Eye (tissue), 1 donor: ENCODE results near the gene EPB41.
A peak's percentile ranks its signal among the peaks of the same experiment; 100 is the strongest.
"Not testable (repeated sequence)": the region's sequence is repeated elsewhere in the genome, so short reads cannot be mapped to it uniquely, and the experiment has no call there.

ENCODE experiments used
- DNase-seq: peaks from one replicate; pipeline ENCODE4 v3.0.0-alpha.2; 2015

EPB41 gene

DNA sequence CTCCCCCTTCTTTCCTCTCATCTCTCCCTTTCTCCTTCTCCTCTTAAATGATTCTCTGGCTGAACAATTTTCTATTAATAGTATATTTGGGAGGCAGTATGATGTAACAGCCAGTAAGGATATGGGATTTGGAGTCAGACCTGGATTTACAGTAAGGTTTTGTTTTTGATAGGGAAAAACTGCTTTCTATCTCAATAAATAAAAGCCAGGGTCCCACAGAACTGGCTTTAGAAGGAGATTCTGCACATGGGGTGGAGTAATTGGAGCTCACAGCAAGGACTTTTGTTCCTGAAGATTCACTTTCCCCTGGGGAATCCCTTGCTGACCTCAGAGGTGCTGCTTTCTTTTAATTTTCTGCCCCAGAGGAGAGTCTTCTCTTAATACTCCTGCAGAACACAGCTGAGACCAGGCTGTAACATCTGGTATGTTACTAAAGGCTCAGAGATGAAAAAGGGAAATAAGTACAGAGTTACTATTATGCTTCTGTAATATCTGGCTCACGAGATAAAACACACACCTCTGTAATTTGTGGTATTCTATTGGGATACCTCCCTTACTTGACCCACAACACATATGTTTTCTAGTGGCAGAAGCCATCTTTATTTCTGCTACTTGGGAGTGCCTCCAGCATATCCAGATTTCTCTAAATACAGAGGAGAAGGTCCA, 13.4 kb downstream of the EPB41 start:
- peak; percentile 57 for DNase-seq

DNA sequence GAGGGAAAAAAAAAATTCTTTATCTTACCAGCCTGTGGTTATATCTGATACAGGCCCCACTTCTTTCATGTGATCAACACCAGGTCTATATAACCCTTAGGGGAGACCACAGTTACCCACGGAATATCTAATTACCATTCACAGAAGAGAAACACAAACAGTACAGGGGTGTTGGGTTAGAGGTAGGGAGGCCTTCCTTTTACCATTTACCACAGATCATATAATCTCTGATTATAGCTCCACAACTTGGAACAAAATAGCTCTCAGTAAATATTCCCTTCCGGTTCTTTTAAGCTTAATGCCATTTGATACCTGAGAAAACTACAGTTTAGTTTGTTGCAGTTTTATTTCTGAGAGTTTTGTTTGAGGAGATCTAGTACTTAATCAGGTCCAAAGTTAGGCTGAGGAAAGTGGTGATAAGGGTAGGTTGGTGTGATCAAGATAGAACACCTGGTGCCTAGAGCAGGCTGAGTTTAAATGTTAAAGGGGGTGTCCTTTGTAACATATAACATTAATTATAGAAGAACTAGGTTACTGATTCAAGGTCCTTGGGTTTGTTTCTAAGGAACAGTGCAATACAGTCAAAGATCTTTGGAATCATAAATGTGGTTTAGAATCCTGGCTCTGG, 14.1 kb downstream of the EPB41 start:
- DNase-seq = no peak

DNA sequence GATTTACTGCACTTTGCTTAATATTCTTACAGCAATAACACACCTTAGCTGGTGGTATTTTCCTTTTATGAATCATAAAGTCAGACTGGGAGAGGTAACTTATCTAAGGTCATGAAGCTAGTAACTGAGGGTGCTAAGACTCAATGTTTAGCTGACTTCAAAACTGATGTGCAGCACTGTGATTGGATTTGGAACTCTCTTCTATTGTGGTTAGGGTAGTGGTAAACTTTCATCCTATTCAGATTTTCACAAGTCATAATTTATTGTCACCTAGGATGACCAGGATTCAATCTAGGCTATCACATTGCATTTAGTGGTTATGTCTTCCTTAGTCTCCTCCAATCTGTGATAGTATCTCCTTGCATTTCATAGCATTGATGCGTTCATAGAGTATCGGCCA, 18.9 kb downstream of the EPB41 start:
- DNase-seq = no peak

DNA sequence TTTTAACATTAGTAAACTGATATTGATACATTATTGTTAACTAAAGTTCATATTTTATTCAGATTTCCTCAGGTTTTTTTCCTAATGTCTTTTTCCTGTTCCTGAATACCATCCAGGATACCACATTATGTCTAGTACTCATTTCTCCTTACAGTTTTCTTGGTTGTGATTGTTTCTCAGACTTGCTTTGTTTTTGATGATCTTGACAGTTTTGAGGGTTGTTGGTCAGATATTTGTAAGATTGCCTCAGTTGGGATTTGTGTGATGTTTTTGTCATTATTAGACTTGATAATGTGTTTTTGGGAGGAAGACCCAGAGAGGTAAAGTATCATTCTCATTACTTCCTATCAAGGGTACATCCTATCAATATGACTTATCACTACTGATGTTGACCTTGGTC, 19.5 kb downstream of the EPB41 start:
- DNase-seq = no peak

DNA sequence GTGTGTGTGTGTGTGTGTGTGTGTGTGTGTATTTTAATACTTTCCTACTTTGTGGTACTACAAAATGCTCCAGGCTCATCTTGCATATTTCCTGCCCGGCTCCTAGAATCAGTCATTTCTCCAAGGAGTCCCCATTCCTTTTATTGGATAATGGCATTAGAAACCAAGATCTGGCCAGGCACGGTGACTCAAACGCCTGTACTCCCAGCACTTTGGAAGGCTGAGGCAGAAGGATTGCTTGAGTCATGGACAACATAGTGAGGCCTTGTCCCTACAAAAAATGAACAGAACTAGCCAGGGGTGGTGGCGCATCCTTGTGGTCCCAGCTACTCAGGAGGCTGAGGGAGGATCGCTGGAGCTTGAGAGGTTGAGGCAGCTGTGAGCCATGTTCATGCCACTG, 20.3 kb downstream of the EPB41 start:
- no peak for DNase-seq

DNA sequence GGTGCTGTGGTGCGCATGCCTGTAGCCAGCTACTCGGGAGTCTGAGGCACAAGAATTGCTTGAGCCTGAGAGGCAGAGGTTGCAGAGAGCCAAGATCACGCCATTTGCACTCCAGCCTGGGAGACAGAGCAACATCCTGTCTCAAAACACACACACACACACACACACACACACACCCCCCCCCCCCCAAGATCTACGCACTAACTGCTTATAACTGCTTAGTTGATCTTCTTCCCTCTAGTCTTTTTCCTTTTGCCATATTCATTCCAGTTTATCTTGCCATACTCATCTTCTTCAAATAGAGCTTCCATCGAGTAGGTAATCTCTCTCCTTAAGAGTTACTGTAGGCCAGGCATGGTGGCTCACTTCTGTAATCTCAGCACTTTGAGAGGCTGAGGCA, 20.9 kb downstream of the EPB41 start:
- DNase-seq = no peak

DNA sequence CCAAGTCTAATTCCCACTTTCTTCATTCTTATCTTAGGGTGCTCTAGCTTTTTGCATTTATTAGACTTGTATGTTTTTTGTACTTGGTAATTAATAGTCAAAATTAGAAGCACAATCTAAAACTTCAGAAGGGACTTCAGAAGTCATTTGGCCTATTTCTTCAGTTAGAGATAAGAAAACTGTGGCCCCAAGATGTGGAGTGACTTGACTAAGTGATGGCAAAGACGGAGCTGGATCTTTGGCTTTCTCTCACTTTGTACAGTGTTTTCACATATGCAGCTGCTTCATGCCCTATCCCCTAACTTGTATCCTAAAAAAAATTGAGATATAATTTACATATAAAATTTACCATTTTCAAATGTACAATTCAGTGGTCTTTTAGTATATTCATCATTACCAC, 21.7 kb downstream of the EPB41 start:
- DNase-seq = no peak

DNA sequence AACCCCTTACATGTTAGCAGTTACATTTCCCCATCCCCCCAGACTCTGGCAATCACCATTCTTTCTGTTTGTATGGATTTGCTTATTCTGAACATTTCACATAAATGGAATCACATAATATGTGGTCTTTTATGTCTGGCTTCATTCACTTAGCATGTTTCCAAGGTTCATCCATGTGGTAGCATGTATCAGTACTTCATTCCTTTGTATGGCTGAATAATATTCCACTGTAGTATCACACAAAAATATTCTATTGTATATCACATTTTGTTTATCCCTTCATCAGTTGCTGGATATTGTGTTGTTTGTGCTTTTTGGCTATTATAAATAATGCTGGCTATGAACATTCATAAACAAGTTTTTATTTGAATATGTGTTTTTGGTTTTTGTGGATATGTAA, 22.2 kb downstream of the EPB41 start:
- no peak for DNase-seq

DNA sequence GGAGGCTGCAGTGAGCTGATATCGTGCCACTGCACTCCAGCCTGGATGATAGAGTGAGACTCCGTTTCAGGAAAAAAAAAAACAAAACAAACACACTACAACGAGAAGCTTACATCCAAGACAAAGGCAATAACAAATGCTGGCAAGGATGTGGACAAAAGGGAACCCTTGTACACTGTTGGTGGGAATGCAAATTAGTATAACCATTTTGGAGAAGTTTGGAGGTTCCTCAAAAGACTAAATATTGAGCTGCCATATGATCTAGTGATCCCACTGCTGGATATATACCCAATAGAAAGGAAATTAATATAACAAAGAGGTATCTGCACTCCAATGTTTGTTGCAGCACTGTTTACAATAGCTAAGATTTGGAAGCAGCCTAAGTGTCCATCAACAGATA, 29.2 kb downstream of the EPB41 start:
- DNase-seq = not testable (repeated sequence)

DNA sequence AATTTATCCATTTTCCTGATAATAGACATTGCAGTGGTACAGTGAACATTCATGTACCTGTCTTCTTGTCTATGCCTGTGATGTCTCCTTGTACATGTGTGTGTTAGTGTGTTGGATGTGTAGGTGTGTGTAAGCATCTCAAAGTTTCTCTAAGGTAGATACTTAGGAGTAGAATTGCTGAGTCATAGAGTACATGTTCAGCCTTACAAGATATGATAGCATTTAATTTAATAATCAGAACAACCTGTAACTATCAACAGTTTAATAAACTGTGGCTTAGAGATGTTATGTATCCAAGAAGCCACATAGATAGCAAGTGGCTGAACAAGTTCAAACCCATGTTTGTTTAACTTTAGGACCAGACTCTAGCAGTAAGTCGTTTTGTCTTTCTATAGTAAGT, 35.6 kb downstream of the EPB41 start:
- no peak for DNase-seq

DNA sequence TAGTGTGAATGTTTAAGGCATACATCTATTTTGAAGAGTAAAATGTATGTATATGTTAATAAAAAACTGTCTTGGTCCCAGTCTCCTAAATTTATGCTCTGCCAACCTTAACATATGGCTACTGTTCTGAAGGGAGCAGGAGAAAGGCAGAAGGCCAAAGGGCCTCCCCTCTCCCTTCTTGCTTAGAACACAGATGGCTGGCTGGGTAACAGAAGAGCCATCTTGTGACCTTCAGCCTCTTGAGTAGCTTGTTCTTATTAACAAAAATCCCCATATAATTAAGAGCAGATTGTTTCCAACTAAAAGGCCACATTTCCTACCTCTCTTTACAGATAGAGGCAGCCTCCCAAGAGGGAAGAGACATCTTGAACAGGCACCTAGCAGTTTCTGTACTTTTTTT, 36.1 kb downstream of the EPB41 start:
- no peak for DNase-seq

DNA sequence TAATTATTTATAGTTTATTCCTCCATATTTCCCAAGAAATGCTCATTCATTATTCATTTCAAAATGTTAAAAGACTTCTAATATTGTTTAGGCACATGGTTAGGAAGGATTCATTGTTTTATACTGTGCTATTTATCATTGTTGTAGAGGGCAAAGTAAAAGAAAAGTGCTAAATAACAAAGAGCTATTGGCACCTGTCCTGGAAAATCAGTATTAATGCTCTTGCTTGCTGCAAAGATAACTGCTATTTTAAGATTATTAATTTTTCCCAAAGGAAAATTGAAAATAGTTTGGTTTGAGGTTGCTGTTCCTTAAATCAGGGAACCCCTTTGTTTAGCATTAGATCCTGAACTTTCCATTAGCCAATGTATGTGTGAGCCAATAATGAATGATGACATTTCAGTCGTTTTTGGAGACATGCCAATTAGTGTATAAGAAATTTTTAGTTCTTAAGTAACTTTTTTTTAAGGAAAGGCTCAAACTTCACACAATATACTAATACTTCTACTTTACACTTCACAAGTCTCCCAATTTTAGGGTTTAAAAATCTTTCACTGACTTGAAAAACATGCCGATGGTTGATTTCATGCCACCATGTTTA, 39.9 kb downstream of the EPB41 start:
- no peak for DNase-seq

DNA sequence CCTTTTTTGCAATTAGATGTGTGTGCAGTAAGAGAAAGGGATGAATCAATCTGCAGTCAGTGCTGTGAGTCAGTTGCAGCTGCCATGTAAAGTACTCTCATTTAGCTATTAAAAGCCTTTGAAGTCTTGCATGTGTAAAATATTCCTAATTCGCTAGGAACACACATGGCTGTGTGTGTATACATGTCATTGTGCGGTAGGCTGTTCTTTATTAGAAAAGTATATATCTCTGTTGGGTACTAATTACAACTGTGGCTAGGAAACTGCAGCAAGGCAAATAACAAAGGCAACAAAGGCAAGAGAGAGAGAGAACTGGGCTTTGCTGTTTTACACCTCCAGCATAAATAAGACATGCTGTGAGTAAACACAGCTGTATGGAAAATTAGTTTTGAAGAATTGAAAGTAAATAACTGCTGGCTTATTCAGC, 41.7 kb downstream of the EPB41 start:
- no peak for DNase-seq

DNA sequence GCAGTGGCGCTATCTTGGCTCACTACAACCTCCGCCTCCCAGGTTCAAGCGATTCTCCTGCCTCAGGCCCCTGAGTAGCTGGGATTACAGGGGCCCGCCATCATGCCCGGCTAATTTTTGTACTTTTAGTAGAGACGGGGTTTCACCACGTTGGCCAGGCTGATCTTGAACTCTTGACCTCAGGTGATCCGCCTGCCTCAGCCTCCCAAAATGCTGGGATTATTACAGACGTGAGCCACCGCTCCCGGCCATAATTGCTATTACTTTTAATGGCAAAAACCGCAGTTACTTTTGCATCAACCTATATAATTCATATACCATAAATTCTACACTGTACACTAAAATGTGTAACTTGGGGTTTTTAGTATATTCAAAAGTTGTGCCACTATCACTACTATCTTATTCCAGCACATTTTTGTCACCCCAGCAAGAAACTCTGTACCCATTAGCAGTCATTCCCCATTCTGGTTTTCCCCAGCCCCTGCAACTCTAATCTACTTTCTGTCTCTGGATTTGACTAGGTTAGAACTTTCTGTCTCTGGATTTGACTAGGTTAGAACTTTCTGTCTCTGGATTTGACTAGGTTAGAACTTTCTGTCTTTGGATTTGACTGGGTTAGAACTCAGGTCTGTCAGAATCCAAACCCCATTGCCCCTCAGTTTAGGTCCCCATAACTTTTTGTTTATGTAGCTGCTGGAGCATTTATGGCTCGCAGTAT, 47.9 kb downstream of the EPB41 start:
- DNase-seq = not testable (repeated sequence)

DNA sequence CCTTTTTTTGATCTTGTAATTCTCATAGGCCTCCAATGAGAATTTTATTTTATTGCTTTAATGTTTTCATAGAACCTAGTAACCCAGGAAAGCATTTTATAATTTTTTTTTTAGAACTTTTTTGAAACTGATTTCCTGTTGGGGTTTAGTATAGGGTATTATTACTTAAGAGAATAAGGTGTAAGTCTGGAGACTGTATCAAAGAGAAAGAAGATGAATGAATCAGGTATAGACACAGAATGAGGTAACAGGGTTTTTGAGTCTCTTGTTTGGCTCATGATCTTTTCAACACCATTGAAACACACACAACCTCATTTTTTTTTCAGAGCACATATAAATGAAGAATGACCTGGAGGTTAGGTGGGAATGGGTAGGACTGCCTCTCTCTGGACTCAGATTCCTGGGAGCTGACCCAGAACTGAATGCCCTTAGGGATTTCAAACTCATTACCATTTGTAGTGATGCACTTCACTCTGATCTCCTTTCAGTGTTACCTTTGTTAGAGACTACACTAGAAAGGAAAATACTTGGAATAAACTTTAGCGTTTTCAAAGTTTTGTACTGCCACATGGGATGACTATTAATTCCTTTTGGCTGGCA, 51.0 kb downstream of the EPB41 start:
- DNase-seq = no peak

DNA sequence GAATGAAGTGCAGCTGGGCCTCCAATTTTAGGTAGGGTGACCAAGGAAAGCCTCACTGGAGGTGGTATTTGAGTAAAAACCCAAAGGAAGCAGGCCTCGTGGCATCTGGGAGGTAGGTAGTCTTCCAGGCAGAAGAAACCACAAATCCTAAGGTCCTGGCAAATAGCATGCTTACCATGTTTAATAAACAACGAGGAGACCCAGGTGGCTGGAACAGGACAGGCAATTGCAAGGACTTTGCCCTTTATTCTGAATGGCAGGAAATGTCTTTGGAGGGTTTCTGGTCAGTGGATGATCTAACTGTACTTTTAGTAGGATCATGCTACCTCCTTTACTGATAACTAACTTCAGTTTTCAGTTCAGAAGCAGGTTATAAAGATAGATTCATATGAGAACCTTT, 52.2 kb downstream of the EPB41 start:
- no peak for DNase-seq

DNA sequence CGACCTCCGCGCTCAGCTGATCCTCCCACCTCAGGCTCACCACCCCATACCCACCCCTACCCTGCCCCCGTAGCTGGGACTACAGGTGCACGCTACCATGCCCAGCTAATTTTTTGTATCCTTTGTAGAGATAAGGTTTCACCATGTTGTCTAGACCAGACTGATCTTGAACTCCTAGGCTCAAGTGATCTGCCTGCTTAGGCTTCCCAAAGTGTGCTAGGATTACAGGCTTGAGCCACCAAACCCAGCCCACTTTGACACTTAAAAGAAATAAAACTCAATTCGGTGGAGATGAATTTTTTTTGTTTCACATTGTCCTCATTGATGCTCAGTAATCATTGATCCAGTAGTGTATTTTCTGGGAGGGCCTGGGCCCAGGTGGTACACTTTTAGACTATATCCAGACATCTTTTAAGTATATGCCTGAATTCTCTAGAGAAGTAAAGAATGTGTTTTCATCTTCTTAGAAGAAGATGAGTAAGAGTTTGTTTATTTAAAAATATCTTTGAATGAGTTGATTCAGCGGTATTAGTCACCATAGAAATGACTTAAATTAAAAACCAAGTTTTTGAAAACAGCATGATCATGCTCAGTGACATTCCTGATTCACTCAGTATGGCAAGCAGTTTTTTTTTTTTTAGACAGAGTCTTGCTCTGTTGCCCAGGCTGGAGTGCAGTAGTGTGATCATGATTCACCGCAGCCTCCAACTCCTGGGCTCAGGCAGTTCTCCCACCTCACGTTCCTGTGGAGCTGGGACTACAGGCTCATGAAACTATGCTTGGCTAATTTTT, 57.8 kb downstream of the EPB41 start:
- DNase-seq = no peak

DNA sequence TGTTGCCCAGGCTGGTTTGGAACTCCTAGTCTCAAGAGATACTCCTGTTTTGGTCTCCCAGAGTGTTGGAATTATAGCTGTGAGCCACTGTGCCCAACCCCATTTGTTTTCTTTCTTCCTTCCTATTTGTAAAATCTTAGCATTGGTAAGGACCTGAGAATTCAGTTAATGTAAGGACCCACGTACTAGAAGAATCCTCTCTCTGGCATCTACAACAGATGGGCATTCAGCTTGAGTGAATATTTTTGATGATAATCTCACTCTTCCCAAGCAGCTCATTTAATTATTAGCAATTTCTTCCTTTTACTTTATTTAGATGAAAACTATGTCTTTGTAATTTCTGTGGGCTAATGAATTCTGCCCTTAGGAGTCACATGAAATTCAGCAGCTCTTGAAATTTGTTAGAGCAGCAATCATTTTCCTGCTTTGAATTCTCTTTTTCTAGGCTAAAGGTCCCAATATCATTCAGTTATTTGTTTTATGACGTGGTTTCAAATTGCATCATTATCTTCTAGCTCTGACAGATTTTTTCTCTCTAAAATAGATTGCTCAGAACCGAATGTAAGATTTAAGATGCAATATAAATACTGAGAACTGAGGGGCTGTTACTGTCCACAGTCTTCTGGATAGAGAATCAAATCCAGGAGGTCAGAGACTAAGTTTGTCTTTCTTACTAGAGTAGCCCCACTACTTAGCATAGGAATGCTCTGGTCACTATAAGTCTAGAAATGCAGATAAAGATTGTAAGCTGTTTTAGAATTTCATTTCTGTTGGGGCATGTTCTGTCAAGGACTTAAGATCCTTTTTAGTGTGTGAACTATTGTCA, 59.4 kb downstream of the EPB41 start:
- DNase-seq = no peak

DNA sequence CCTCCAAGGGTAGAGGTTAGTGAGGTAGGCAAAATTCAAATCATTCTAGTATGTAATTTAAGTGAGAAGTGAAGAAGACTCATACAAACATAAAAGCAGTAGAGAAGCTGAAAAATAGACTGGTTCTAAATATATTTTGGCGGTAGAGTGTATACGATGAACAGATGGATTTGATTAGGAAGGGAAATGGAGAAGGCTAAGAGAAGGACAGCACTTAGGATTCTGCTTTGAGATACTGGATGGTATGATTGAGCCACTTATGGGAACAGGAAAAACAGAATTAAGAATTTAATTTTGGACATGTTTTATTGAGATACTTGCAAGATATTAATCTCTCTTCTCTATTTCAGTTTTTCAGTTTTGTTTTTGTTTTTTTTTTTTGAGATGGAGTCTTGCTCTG, 60.1 kb downstream of the EPB41 start:
- DNase-seq = no peak

DNA sequence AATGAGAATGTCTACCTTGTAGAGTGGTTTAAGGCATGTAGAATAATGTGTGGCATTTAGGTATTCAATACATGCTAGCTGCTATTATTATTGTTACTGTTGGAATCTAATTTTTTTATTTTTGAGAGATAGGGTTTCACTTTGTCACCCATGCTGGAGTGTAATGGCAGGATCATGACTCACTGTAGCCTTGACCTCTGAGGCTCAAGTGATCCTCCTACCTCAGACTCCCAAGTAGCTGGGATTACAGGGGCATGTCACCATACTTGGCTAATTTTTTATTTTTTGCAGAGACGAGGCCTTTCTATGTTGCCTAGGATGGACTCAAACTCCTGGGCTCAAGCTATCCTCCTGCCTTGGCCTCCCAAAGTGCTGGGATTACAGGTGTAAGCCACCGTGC, 61.9 kb downstream of the EPB41 start:
- DNase-seq = no peak

DNA sequence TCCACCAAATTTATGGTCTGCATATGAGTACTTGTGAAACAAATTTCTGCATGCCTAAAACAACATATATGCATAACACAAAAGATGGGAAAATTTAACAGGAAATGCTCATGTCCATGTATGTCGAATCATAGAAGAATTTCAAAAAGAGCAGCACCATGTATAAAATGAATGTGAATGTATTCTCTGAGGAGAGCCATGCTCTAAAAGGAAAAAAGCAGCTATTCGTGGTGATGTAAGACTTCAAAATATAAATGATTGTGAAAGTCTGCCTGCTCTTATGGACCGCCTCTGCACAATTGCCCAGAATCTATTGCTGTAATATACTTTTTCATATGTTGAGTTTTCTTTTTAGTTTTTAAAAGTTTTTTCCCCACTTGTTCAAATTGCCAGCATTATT, 66.8 kb downstream of the EPB41 start:
- no peak for DNase-seq

DNA sequence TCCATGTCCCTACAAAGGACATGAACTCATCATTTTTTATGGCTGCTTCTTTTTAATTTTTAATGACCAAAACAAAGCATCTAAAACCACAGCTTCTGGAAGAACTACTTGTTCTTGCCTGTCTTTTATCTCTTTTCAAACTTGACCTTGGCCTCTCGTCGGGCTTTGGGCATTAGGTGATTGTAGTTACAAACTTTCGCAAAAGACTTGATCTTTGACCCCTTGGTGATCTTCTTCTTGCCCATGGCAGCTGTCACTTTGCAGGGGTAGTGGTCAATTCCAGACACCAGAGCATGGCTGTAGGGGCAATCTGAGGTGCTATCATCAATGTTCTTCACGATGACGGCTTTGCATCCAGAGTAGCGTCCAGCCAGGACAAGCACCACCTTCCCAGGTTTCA, 67.8 kb downstream of the EPB41 start:
- DNase-seq = no peak
